PC-9 (cell line): ENCODE measurements around the gene SRGAP3. TPM values are rescaled to one million over a fixed set of nuclear protein-coding genes. Genes with fewer than 3 reads are reported as not detected.

ENCODE experiments used
- BruUV-seq: library from RNA; stranded (reverse); fragments of 400-500 nt; replicated peaks from 2 replicates; lab custom pipeline; 2021; lab: Mats Ljungman, UMichigan
- CTCF ChIA-PET: fragments of 300-600 bp; sonication (Branson Sonifier 250); formaldehyde crosslinking; loops from one replicate; lab custom pipeline; 2022; ENCODE audit warnings: antibody characterized with exemption; lab: Charles Lee
- POLR2A ChIA-PET: fragments of 300-600 bp; sonication (Branson Sonifier 250); formaldehyde crosslinking; loops from one replicate; lab custom pipeline; 2022; ENCODE audit warnings: antibody characterized with exemption; ENCODE audit not compliant: unreplicated experiment; lab: Charles Lee
- DNase-seq, 2 experiments: peaks; one replicate each; pipeline versions ENCODE4 v3.0.0 to v3.0.0-alpha.2; 2015 to 2022; ENCODE audit warnings: mixed read lengths in 1 of 2
- H2AFZ ChIP-seq: fragments of 200-600 bp; sonication (generic); 2 replicates; pipeline ENCODE4 v1.8.1; 2017; ENCODE audit warnings: antibody characterized with exemption
- H3F3A ChIP-seq: fragments of 200-600 bp; sonication (generic); 2 replicates; pipeline ENCODE4 v1.8.1; 2017; ENCODE audit warnings: antibody characterized with exemption, mild to moderate bottlenecking, low read depth; ENCODE audit not compliant: insufficient read depth
- H3K27ac ChIP-seq: fragments of 200-600 bp; sonication (generic); 2 replicates; pipeline ENCODE4 v1.6.1; 2016; ENCODE audit warnings: mixed run types
- H3K27me3 ChIP-seq: fragments of 200-600 bp; sonication (generic); 2 replicates; pipeline ENCODE4 v1.6.1; 2016; ENCODE audit warnings: low read depth, mixed run types; ENCODE audit not compliant: insufficient read depth
- H3K36me3 ChIP-seq: fragments of 200-600 bp; sonication (generic); 2 replicates; pipeline ENCODE4 v1.6.1; 2016; ENCODE audit warnings: low read depth, mixed run types
- H3K4me1 ChIP-seq: fragments of 200-600 bp; sonication (generic); replicated peaks from 2 replicates; pipeline ENCODE4 v1.6.1; 2016; ENCODE audit warnings: mixed run types; ENCODE audit not compliant: insufficient read depth
- H3K4me2 ChIP-seq: fragments of 200-600 bp; sonication (generic); 2 replicates; pipeline ENCODE4 v1.6.1; 2017; ENCODE audit warnings: mixed run types
- H3K4me3 ChIP-seq: fragments of 200-600 bp; sonication (generic); 2 replicates; pipeline ENCODE4 v1.6.1; 2016; ENCODE audit warnings: mixed run types
- H3K79me2 ChIP-seq: fragments of 200-600 bp; sonication (generic); 2 replicates; pipeline ENCODE4 v1.6.1; 2017; ENCODE audit warnings: low read depth, mixed run types
- H3K9me2 ChIP-seq: fragments of 200-600 bp; sonication (generic); 2 replicates; pipeline ENCODE4 v1.8.1; 2017; ENCODE audit warnings: mild to moderate bottlenecking; ENCODE audit not compliant: insufficient read depth
- H3K9me3 ChIP-seq: fragments of 200-600 bp; sonication (generic); 2 replicates; pipeline ENCODE4 v1.8.1; 2016; ENCODE audit warnings: low read depth; ENCODE audit not compliant: insufficient read depth
- H4K20me1 ChIP-seq: fragments of 200-600 bp; sonication (generic); 2 replicates; pipeline ENCODE4 v1.8.1; 2017; ENCODE audit not compliant: insufficient read depth
- CTCF ChIP-seq: fragments of 200-600 bp; sonication (generic); conservative IDR thresholded peaks from 2 replicates; pipeline ENCODE4 v1.6.1; 2017; ENCODE audit warnings: mixed run types, antibody characterized with exemption, mild to moderate bottlenecking, moderate library complexity
- EZH2 ChIP-seq: fragments of 200-600 bp; sonication (generic); IDR thresholded peaks from 2 replicates; pipeline ENCODE4 v1.8.0; 2017; ENCODE audit warnings: antibody characterized with exemption, low read depth
- intact Hi-C: fragments of 100-400 bp; cut with micrococcal nuclease; formaldehyde crosslinking; loops from one replicate; pipeline ENCODE4 v1.10.0; 2022; ENCODE audit not compliant: unreplicated experiment
- total RNA-seq: library from RNA; stranded (reverse); gene quantifications from 2 replicates; pipeline ENCODE4 v1.2.3, GENCODE V29; 2021

SRGAP3 gene
- total RNA-seq, 1 experiment from 2014 or later = 17.5 TPM

DNA sequence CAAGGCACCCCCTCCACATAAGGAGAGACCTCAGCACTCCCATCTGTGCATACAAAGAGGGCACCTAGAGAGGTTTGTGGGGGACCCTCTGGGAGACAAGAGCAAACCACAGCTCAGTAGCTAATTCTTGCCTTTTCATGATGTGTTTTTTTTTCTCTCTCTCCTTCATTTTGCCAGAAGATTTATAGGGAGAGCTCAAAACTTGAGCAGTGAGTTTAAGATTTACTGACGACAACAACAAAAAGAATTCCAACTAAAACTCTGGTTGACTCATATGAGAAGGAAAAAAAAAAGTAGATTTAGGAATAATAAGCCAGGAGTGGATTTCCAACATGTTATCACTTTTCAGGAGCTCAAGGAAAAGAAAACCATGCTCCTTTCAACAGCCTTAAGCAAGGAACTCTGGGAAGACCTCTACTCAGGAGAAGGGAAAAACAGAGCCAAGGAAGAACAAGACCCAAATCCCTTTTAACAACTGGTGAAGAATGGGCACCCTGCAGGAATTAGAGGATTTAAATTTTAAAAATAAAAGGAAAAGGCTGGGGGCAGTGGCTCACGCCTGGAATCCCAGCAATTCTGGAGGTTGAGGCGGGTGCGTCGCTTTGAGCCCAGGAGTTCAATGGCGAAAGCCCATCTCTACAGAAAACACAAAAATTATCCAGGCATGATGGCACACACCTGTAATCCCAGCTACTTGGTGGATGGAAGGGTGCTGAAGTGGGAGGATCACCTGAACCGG lies 228.0 kb downstream of the SRGAP3 start:
- intact Hi-C loops = no loop called here
- Histone ChIP-seq H3K9me3 (no peaks in the 10 kb centered on the region), H3K36me3 (no peaks in the 10 kb centered on the region), H3K9me2 (no peaks in the 10 kb centered on the region), H3K79me2 (no peaks in the 10 kb centered on the region), H3K27ac (no peak overlapping the region), H3K27me3 (0 out of 2 replicates have a peak, but pooled peaks cover 5% of the 10 kb centered on the region), H2AFZ (no peak overlapping the region), H3K4me2 (no peak overlapping the region), H3K4me3 (no peak overlapping the region), H3F3A (no peaks in the 10 kb centered on the region), H3K4me1 (no peaks in the 10 kb centered on the region), H4K20me1 (no peaks in the 10 kb centered on the region)
- CTCF ChIA-PET = no interaction called here
- DNase-seq = no peak
- BruUV-seq = no TSS peak
- TF ChIP-seq CTCF = no peak
- no peak for TF ChIP-seq EZH2
- POLR2A ChIA-PET = no interaction called here

- no peak for TF ChIP-seq EZH2
These were observed 229.0 kb downstream of the SRGAP3 start for GRCh38 chr3:9020426-9020825.

DNA sequence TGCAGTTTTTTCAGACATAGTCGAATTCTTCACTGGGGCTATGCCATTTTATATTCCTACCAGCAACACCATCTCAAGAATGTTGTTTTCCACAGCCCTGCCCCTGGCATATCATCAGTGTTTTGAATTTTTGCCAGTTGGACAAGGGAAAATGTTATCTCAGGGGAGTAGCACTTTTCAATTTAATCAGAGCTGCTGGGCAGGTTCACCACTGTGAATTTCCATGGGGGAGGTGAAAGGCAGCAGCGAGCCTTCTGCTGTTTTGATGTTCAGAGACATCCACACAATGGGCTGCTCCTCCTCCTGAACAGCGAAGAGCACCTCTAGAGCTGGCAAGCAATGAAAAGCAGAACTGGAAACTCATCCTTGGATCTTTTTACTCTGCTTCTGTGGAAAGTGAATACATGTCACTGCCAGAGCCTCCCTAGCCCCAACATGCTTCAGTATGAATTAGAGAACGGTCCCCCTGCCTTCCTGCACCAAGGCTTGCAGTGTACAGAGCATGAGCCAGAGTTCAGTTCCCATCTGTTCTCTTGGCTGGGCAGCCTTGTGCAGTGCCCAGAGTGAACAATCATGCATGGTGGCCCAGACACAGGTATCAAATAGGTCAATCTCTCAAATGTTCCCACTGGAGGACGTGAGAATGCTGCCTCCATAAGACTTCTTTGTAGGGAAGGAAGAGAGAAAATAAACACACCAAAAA lies 230.0 kb downstream of the SRGAP3 start:
- Histone ChIP-seq H3K9me3 (no peaks in the 10 kb centered on the region), H3F3A (no peaks in the 10 kb centered on the region), H3K4me1 (no peaks in the 10 kb centered on the region), H3K79me2 (no peaks in the 10 kb centered on the region), H3K4me3 (no peak overlapping the region), H3K9me2 (no peaks in the 10 kb centered on the region; the same call in 1 of the 2 replicates), H3K27me3 (0 out of 2 replicates have a peak, but pooled peaks cover 5% of the 10 kb centered on the region), H4K20me1 (no peaks in the 10 kb centered on the region), H3K36me3 (no peaks in the 10 kb centered on the region), H3K27ac (no peak overlapping the region), H2AFZ (no peak overlapping the region; the same call in 1 of the 2 replicates), H3K4me2 (no peak overlapping the region)
- BruUV-seq = no TSS peak
- ChIA-PET POLR2A (no interaction called here), CTCF (no interaction called here)
- intact Hi-C loops = no loop called here
- no peak for DNase-seq
- no peak for TF ChIP-seq EZH2
- TF ChIP-seq CTCF = no peak

More at GRCh38 chr3:9020426-9020825, 229.0 kb downstream of the SRGAP3 start:
- no peaks in the 10 kb centered on the region for H3K4me1 ChIP-seq
- H2AFZ ChIP-seq = no peak overlapping the region
- H3K27me3 ChIP-seq = 0 out of 2 replicates have a peak, but pooled peaks cover 5% of the 10 kb centered on the region
- H3K79me2 ChIP-seq = no peaks in the 10 kb centered on the region
- no peaks in the 10 kb centered on the region for H3K36me3 ChIP-seq
- intact Hi-C loops = no loop called here
- no TSS peak for BruUV-seq
- POLR2A ChIA-PET = no interaction called here
- no peaks in the 10 kb centered on the region for H3K9me3 ChIP-seq
- no peaks in the 10 kb centered on the region for H3F3A ChIP-seq
- no peak overlapping the region for H3K4me2 ChIP-seq
- no peak overlapping the region for H3K27ac ChIP-seq
- H3K4me3 ChIP-seq = no peak overlapping the region
- no peaks in the 10 kb centered on the region; the same call in 1 of the 2 replicates for H3K9me2 ChIP-seq
- H4K20me1 ChIP-seq = no peaks in the 10 kb centered on the region
- CTCF ChIA-PET = no interaction called here
- DNase-seq = no peak
